ENCODE results near the gene ABCG1.

DNA sequence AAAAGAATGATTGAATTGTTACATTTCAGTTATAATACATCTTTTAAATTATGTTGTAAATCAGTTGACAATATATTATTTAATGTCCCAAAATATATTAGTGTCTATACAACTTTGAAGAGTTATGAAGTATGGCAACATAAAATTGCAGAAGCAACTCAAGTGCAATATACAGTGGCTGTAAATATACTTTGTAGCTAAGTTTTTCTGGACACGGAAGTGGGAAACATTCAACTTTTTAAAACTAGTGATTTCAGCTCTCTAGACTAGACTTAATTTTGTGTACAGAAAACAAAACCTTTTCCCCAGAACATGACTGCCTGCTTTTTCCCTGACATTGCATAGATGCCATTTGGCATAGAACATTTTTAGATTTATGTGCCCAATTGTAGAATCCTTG lies 29.5 kb upstream of the ABCG1 start:
- TF ChIP-seq, protein P1, sequence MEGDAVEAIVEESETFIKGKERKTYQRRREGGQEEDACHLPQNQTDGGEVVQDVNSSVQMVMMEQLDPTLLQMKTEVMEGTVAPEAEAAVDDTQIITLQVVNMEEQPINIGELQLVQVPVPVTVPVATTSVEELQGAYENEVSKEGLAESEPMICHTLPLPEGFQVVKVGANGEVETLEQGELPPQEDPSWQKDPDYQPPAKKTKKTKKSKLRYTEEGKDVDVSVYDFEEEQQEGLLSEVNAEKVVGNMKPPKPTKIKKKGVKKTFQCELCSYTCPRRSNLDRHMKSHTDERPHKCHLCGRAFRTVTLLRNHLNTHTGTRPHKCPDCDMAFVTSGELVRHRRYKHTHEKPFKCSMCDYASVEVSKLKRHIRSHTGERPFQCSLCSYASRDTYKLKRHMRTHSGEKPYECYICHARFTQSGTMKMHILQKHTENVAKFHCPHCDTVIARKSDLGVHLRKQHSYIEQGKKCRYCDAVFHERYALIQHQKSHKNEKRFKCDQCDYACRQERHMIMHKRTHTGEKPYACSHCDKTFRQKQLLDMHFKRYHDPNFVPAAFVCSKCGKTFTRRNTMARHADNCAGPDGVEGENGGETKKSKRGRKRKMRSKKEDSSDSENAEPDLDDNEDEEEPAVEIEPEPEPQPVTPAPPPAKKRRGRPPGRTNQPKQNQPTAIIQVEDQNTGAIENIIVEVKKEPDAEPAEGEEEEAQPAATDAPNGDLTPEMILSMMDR (IDR thresholded peaks at IDR 0.05; ENCODE audit: low read length) = no peak
- TF ChIP-seq EZH2 (IDR thresholded peaks at IDR 0.05; ENCODE audit: borderline replicate concordance, low read length) = no peak

Measured in OCI-LY1 (cell line).